Testis (tissue), 2 donors: ENCODE measurements around the gene MEIOB.

Source experiments
- CTCF ChIP-seq, 3 experiments: fragments of 450-650 bp in 2 of 3; fragments of 200-600 bp in 1 of 3; sonication (generic) in 1 of 3; IDR thresholded peaks; one replicate each; pipeline ENCODE4 v1.5.1; 2016 to 2019; ENCODE audit warnings: antibody characterized with exemption in 3 of 3, mild to moderate bottlenecking in 2 of 3, moderate library complexity in 1 of 3
- POLR2A ChIP-seq: fragments of 450-650 bp; IDR thresholded peaks from one replicate; pipeline ENCODE4 v1.6.1; 2017; ENCODE audit warnings: antibody characterized with exemption, mild to moderate bottlenecking, moderate library complexity

- TF ChIP-seq CTCF (IDR thresholded peaks at IDR 0.05), result no peak
- TF ChIP-seq POLR2A, result no peak
Observed at GRCh38 chr16:1902547-1903219, 30.7 kb upstream of the MEIOB start.
